ENCODE measurements around the gene ADK. TPM values are rescaled to one million over a fixed set of nuclear protein-coding genes. Genes with fewer than 3 reads are reported as not detected.
"Not testable (repeated sequence)": the region's sequence is repeated elsewhere in the genome, so short reads cannot be mapped to it uniquely, and the experiment has no call there.

The ADK gene
- total and polyA plus RNA-seq, 2 of the 13 experiments (the other 11 are each of a cell fraction or from before 2014, with no cell fraction given): 48.6 to 79.1 TPM

GRCh38 chr10:74476162-74476706 lies 325.2 kb downstream of the ADK start:
- in situ Hi-C loops (cut with HindIII; ENCODE audit: extremely low pct_ligation_motif_present, low pct_unique_long_range_greater_than_20kb); H3K4me1 ChIP-seq (ENCODE audit: insufficient read depth, low read length); H3K36me3 ChIP-seq (replicated peaks in 1 of 2; ENCODE audit: control insufficient read depth in 1 of 2, insufficient read depth in 2 of 2, low read length in 2 of 2); H3K4me3 ChIP-seq (replicated peaks in 1 of 3; ENCODE audit: insufficient read depth in 1 of 3, low read depth in 2 of 3, low read length in 3 of 3); H3K27ac ChIP-seq (ENCODE audit: extremely low read length, insufficient read depth, low read length); DNase-seq (ENCODE audit: low spot score); FAIRE-seq; H3K4me2 ChIP-seq (ENCODE audit: low read depth, low read length); BruUV-seq (replicated peaks); H3K27me3 ChIP-seq (ENCODE audit: control insufficient read depth in 1 of 2, insufficient read depth in 2 of 2, low read length in 2 of 2); H3K9ac ChIP-seq (ENCODE audit: insufficient read depth, low read depth, low read length); H3K9me3 ChIP-seq (ENCODE audit: low read length); H2AFZ ChIP-seq (ENCODE audit: low read length); H4K20me1 ChIP-seq (ENCODE audit: insufficient read depth, low read length); ATAC-seq; intact Hi-C loops (cut with micrococcal nuclease; ENCODE audit: unreplicated experiment); H3K79me2 ChIP-seq (ENCODE audit: insufficient read depth, low read length); CTCF ChIA-PET (ENCODE audit: low intra/inter-chr PET ratio, low total read pairs); POLR2A ChIA-PET: not testable (repeated sequence)
- TF ChIP-seq NFE2L2 (IDR thresholded peaks at IDR 0.05; ENCODE audit: low read length) (peak; percentile 57), MAFK (conservative IDR thresholded peaks at IDR 0.05 in 1 of 2, IDR thresholded peaks at IDR 0.05 in 1 of 2; ENCODE audit: low read length in 2 of 2) (0 out of 4 replicates have a peak, but pooled peaks of 1 of the 2 experiments have one; percentile 14)
- 96% methylated on average over 10 of the region's 10 CpGs for WGBS (ENCODE audit: low lambda C conversion rate)

GRCh38 chr10:74480778-74481177 lies 329.8 kb downstream of the ADK start:
- no peak overlapping the region for H3K4me2 ChIP-seq (ENCODE audit: low read depth, low read length)
- H3K9me3 ChIP-seq (ENCODE audit: low read length): no peaks in the 10 kb centered on the region
- H3K79me2 ChIP-seq (ENCODE audit: insufficient read depth, low read length): no peaks in the 10 kb centered on the region
- no peaks in the 10 kb centered on the region for H3K4me1 ChIP-seq (ENCODE audit: insufficient read depth, low read length)
- POLR2A ChIA-PET: no interaction called here
- FAIRE-seq (no peak), ATAC-seq (no peak), DNase-seq (ENCODE audit: low spot score) (no peak)
- no peaks in the 10 kb centered on the region for H4K20me1 ChIP-seq (ENCODE audit: insufficient read depth, low read length)
- intact Hi-C loops (cut with micrococcal nuclease; ENCODE audit: unreplicated experiment): no loop called here
- no peaks in the 10 kb centered on the region for H3K27me3 ChIP-seq (ENCODE audit: control insufficient read depth in 1 of 2, insufficient read depth in 2 of 2, low read length in 2 of 2)
- in situ Hi-C loops (cut with HindIII; ENCODE audit: extremely low pct_ligation_motif_present, low pct_unique_long_range_greater_than_20kb): no loop called here
- no peak overlapping the region for H3K4me3 ChIP-seq (replicated peaks in 1 of 3; ENCODE audit: insufficient read depth in 1 of 3, low read depth in 2 of 3, low read length in 3 of 3)
- BruUV-seq (replicated peaks): no TSS peak
- 100% methylated on average over 1 of the region's 1 CpG for WGBS (ENCODE audit: low lambda C conversion rate)
- H3K27ac ChIP-seq (ENCODE audit: extremely low read length, insufficient read depth, low read length): no peak overlapping the region
- no peak for TF ChIP-seq SIN3B (IDR thresholded peaks at IDR 0.05; ENCODE audit: low read length)
- H3K9ac ChIP-seq (ENCODE audit: insufficient read depth, low read depth, low read length): no peak overlapping the region
- CTCF ChIA-PET (ENCODE audit: low intra/inter-chr PET ratio, low total read pairs): no interaction called here
- H2AFZ ChIP-seq (ENCODE audit: low read length): no peak overlapping the region
- H3K36me3 ChIP-seq (replicated peaks in 1 of 2; ENCODE audit: control insufficient read depth in 1 of 2, insufficient read depth in 2 of 2, low read length in 2 of 2): peaks cover 0 to 12% of the 10 kb centered on the region in 2 experiments; a peak in 2 of 5 replicates
